ENCODE results near the gene PDE2A.

Gene PDE2A

GRCh38 chr11:72673943-72674828, at the start of gene PDE2A:
TSS of gene PDE2A (minus strand) at chr11:72674422. CDS start at chr11:72674207, 215 bp downstream.
- DNase-seq = peak in 1 of 2 experiments; percentile 52

DNA sequence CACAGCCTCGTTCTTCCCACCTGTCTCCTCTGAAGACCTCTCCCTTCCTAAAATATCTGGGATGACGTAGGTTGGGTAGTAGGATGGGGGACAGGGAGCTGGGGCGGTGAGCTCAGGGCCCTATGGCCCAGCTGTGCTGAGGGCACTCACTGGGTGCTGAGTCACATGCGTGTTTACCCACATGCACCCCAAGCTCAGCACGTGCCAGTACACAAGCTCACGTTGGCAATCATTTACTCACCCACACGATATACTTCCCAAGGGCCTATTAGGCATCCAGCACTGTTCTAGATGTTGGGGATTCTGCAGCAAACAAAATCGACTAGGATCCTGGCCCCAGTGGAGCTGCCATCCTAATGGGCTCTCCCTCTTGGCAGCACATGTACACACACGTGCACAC, 49.3 kb upstream of the PDE2A start:
- no peak for DNase-seq

DNA sequence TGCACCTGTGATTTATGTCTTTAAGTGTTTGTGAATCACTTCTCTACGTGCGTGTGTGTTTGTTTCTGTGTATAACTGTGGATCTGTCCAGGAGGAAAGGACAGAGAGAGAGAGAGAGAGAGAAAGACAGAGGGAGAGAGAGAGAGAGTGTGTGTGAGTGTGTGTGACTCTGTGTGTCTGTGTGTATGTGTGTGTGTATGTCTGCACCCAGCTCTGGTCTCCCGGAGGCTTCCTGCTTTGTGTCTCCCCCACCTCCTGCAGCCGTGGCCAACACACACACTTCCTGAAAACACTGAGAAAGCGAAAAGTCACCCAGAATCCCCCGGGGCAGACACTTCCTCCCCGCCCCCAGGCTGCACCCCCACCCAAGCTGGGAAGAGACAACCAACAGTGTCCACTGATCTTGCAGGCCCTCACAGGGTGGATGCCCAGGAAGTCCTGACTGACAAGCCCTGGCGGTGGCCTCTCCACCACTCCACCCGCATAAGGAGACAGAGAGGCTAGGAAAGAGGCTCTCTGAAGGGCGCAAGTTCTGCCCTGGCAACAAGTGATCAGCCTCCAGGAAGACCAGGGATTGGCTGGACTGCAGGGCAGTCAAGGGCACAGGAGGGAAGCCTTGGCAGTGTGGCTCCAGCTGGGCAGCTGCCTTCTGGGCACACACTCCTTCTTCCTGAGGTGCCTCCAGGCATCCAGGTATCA, 48.0 kb upstream of the PDE2A start:
- peak; percentile 38 to 74 for DNase-seq

GRCh38 chr11:72721689-72722049, 47.4 kb upstream of the PDE2A start:
- no peak for DNase-seq

GRCh38 chr11:72721276-72721675, 47.1 kb upstream of the PDE2A start:
- no peak for DNase-seq

GRCh38 chr11:72720784-72721183, 46.6 kb upstream of the PDE2A start:
- DNase-seq = no peak

GRCh38 chr11:72720047-72720446, 45.8 kb upstream of the PDE2A start:
- DNase-seq = no peak

DNA sequence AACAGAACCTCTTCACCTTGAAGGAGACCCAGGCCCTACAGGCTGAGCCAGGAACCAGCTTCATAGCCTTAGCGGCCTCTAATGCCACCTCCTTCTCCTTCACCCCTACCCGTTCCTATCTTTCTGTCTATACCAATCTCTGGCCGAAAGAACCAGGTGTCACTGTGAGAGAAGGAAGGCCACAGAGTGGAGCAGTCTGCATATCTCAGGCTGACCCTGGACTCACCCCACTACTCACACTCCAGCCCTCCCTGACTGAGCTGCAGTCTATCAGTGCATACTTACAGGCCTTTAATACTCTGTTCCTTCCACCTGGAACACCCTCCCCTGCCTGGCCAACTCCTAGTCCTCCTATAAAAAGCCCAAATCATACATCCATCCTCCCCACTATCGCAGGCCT, 45.3 kb upstream of the PDE2A start:
- no peak for DNase-seq

DNA sequence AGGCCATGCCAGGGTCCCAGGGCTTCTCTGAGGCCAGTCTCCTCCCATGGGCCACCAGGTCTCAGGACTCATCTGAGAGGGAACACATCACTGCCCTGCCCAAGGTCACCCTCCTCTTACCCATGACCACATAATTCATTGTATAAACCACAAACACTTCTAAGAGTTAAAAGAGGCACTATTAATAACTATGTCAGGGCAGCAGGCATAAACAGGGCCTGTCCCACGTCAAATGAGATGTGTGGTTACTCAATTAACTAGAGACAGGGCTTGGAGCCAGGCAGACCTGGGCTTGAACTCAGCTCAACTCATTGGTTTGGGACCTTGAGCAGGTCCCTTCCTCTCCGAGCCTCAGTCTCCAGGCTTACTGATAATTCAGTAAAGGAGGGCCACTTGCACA, 44.9 kb upstream of the PDE2A start:
- DNase-seq = no peak

- no peak for DNase-seq
Observed at GRCh38 chr11:72718101-72718501, 43.9 kb upstream of the PDE2A start.

GRCh38 chr11:72716788-72717435, 42.7 kb upstream of the PDE2A start:
- no peak for DNase-seq

DNA sequence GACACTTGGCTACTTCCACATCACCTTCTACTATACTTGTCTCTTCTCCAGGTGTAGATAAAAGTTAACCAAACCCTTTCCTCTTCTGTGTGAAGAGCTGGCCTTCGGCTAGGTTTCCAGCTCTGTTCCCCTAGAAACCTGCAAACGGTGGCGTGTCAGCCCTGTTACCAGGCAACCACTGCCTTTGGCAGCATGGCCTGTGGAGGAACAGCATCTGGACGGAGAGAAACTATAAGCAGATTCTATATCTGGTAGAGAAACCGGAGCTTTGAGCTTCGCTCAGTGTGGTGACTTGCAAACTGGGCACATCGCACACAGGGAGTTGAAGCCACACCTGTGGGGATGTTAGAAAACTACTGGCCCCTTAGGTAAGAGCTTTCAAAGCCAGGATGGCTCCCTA, 42.1 kb upstream of the PDE2A start:
- DNase-seq = peak in 1 of 2 experiments; percentile 25

- no peak for DNase-seq
Observed at GRCh38 chr11:72712841-72713240, 38.6 kb upstream of the PDE2A start.

DNA sequence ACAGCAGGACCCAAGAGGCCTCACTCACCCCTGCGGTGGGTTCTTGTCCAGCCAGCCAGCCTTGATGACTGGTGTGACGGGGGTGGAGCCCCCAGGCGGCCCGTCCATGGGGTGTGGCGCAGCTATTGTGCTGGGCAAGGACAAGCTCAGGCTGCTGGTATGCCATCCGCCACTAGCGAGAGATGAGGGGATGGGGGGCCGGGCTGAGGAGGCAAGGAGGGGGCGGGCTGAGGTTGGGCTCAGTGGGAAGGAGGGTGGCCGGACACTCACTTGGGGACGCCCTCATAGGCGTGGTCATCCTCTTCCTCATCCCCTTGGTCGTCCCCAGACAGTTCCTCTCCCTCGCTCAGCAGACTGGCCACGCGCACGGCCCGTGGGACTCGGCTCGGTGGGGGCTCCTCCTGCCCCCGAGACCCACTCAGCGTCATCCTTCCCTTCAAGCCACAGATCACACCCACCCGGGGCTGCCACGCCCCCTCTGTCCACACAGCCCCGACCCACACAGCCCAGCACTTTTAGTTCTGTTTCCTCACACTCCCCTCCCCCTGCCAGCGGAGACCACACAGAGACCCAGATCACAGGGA, 38.0 kb upstream of the PDE2A start:
- no peak for DNase-seq

DNA sequence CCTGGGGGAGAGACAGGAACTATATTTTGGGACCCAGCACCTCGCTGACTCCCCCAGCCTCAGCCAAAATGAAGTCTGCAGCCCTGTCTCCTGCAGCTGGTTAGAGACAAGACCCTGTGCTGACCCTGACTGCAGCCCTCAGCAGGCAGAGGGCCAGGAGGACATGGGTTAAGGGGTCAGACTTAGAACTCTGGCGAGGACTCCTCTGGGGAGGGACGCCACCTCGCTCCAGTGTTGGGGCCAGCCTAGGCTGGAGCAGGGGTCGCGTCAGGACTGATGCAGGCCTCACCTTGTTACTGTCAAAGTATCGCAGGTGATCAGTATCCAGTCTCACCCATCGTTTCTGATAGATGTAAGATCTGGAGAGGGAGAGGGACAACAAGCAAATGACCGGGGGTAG, 36.9 kb upstream of the PDE2A start:
- no peak for DNase-seq

- DNase-seq = no peak
Observed at GRCh38 chr11:72710278-72710677, 36.1 kb upstream of the PDE2A start.

DNA sequence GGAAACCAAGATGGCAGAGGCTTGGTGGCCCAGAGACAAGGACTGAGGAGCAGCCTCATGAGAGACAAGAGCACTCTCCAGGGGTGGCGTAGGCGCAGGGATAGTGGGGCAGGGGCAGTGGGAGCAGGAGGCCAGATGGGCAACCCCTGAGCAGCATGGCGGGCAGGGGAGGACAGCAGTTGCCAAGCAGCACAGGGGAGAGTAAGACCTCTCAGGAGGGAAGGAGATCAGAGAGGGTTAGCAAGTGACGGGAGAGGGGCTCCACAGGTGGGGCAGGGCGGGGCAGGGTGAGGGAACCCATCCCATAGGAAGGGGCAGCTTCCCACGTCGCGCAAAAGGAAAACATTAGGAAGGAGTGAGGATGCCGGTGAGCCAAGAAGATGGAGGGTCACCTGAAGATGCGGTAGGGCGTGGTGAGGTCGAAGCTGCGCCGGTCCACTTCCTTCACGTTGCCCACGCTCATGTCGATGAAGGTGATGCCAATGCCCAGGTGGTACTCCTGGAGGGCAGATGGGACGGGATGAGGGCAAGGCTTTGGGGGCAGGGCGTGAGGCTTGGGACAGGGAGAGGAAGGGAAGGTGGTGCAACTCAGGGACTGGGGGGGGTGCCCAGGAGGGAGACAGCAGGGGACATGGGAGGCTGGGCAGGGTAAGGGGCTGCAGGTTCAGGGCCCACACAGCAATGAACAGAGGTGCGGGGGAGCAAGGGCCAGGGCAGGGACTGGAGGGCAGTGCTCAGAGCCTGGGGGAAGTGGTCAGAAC, 35.4 kb upstream of the PDE2A start:
- DNase-seq = no peak

DNA sequence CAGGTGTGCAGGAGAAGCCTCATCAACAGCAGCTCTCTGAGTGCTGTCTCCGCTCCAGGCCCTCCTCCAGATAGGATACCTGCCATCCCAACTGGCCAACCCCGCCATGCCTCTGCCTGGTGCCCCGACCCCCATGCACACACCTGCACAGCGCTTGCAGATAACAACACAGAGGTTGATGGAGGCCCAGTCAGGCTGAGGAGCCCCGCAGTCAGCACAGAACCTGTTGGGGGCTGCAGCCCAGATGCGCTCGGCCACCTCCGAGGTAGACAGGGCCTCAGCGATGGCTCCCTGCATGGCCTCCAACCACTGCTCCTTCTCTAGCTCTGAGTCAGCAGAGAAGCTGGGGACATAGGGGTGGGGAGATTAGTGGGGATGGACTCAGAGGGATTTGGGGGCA, 32.8 kb upstream of the PDE2A start:
- no peak for DNase-seq

GRCh38 chr11:72706579-72706978, 32.4 kb upstream of the PDE2A start:
- DNase-seq = no peak

DNA sequence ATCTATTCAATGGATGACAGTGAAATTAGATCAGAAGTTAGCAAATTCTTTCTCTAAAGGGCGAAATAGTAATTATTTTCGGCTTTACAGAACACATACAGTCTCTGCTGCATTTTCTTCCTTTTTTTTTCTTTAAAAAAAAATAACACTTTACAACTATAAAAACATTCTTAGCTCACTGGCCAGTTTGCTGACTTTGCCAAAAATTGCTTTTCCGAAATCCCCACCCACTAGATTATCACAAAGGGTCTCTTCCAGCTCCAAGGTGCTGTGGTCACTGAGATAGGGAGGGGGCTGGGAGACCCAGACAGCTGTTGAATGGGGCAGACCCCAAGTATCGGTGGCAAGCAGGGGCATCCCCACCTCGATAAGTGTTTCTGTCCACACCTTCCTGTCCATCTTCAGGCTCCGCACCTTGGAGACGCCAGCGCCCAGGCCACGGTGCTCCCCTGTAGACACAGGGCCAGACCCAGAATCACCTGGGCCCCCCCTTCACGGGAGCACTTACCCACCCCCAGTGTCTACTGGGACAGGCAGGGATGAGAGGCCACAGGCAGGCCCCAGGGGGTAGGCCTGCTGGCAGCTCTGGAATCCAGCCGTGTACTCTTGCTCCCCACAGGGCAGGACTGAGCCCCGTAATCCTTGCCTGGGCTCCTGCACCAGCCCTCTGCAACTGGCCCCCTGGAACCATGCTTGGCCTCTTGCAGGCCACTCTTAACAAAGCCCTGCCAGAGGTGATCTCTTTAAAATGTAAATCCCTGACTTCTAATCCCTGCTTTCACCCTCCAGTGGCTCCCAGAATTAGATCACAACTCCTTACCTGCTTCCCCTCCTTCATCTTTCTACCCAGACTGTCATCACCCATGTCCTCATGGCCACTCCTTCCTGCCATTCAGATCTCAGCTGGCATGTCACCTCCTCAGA, 31.5 kb upstream of the PDE2A start:
- DNase-seq = no peak

DNA sequence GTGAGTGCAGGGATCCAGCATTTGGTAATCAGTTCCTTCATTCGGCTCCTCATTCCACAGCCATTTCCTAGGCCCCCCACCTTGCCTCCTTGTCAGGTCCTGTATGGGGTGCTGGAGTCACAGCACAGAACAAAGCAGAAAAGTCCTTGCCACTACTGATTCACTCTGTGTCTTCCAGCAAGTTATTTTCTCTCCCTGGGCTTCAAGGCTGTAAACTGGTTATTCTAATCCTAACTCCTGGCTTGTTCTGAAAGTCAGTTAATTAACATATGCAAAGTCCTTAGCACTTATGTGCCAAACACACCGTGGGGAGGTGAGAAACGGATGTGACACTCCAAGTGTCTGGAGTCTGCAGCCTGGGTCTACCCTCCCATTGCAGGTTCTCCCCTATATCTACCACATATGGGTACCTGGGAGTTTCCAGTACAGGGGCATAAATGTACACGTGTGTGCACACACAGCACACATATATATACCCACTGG, 30.6 kb upstream of the PDE2A start:
- no peak for DNase-seq
